Left renal pelvis (tissue), 4 donors: ENCODE results near the gene PDE3B. TPM values are rescaled to one million over a fixed set of nuclear protein-coding genes. Genes with fewer than 3 reads are reported as not detected.
A peak's percentile ranks its signal among the peaks of the same experiment; 100 is the strongest.
"Not testable (repeated sequence)": the region's sequence is repeated elsewhere in the genome, so short reads cannot be mapped to it uniquely, and the experiment has no call there.

Experiments used
- DNase-seq, 4 donors: peaks; one replicate each; pipeline ENCODE4 v3.0.0-alpha.2; 2013; ENCODE audit warnings: low read depth in 4 of 4, low spot score in 3 of 4
- polyA plus RNA-seq, 4 donors: library from polyadenylated mRNA; unstranded; fragments of 120-200 nt; gene quantifications; one replicate each; pipeline ENCODE4 v1.2.1, GENCODE V29; 2013; ENCODE audit not compliant: insufficient read length in 4 of 4

Gene PDE3B
- polyA plus RNA-seq: 1 to 10 TPM; 2.3 to 9.6 (median 7.8) TPM

- peak in 3 of 4 donors; percentile 55 to 62 (median 59) for DNase-seq
Measured at GRCh38 chr11:14643697-14644225, at the start of gene PDE3B. TSS of gene PDE3B (plus strand) at chr11:14643804. CDS start at chr11:14644076, 272 bp downstream.

GRCh38 chr11:14595261-14595660, 48.3 kb upstream of the PDE3B start:
- not testable (repeated sequence) for DNase-seq

GRCh38 chr11:14607713-14608112, 35.9 kb upstream of the PDE3B start:
- DNase-seq: no peak

- no peak for DNase-seq
Measured at GRCh38 chr11:14609902-14610301, 33.7 kb upstream of the PDE3B start.

- no peak for DNase-seq
Measured at GRCh38 chr11:14611939-14612338, 31.7 kb upstream of the PDE3B start.

GRCh38 chr11:14612694-14613093, 30.9 kb upstream of the PDE3B start:
- no peak for DNase-seq

GRCh38 chr11:14614091-14614622, 29.4 kb upstream of the PDE3B start:
- no peak for DNase-seq

- no peak for DNase-seq
Measured at GRCh38 chr11:14617241-14618027, 26.2 kb upstream of the PDE3B start.

- DNase-seq: no peak
Measured at GRCh38 chr11:14618060-14618459, 25.5 kb upstream of the PDE3B start.

GRCh38 chr11:14619603-14620531, 23.7 kb upstream of the PDE3B start:
- DNase-seq: no peak

- DNase-seq: no peak
Measured at GRCh38 chr11:14622223-14622954, 21.2 kb upstream of the PDE3B start.

GRCh38 chr11:14623036-14623435, 20.6 kb upstream of the PDE3B start:
- no peak for DNase-seq

GRCh38 chr11:14625586-14626205, 17.9 kb upstream of the PDE3B start:
- DNase-seq: no peak

GRCh38 chr11:14626650-14627049, 17.0 kb upstream of the PDE3B start:
- no peak for DNase-seq

- not testable (repeated sequence) for DNase-seq
Measured at GRCh38 chr11:14633506-14634224, 9.9 kb upstream of the PDE3B start.

- DNase-seq: no peak
Measured at GRCh38 chr11:14634813-14635212, 8.8 kb upstream of the PDE3B start.

- DNase-seq: no peak
Measured at GRCh38 chr11:14635546-14635945, 8.1 kb upstream of the PDE3B start.

- DNase-seq: no peak
Measured at GRCh38 chr11:14636119-14636518, 7.5 kb upstream of the PDE3B start.

GRCh38 chr11:14637868-14638409, 5.7 kb upstream of the PDE3B start:
- no peak for DNase-seq
